PFSK-1 (cell line): ENCODE data around the gene NLGN4X.

ENCODE experiments used
- POLR2AphosphoS5 ChIP-seq: IDR thresholded peaks from 2 replicates; pipeline ENCODE4 v1.6.1; 2012; ENCODE audit warnings: low read depth, mild to moderate bottlenecking, control low read depth, low read length, moderate library complexity
- SIN3A ChIP-seq: IDR thresholded peaks from 2 replicates; pipeline ENCODE4 v1.6.1; 2012; ENCODE audit warnings: mild to moderate bottlenecking, low read length, moderate library complexity, borderline replicate concordance; ENCODE audit not compliant: insufficient read depth

DNA sequence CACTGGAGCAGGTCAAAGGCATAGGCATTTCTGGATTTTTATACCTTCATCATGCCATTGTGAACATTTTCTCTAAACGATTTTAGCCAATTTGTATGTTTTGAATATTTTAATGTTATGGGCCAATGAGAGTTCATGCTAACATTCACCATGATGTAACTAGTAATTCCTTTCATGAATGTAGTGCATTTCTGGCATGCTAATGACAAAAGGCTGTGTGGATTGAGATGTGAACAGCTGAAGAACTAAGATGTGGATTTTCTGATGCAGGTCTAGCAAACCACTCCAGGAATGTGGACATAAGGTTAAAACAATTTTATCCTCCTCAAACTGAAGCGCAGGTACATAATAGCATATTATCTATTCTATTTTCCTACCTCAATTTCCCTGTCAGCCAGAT is 269.4 kb downstream of the NLGN4X start:
- no peak for TF ChIP-seq POLR2AphosphoS5
- TF ChIP-seq SIN3A: no peak
